GM15510 (cell line): Measurements from ENCODE around the gene IL23R.

Experiments
- POLR2A ChIP-seq: IDR thresholded peaks from 3 replicates; pipeline ENCODE4 v1.6.1; 2011; ENCODE audit warnings: borderline replicate concordance; ENCODE audit not compliant: insufficient read length; ENCODE audit errors: extremely low read depth

The IL23R gene

GRCh38 chr1:67285780-67286488 lies 119.7 kb downstream of the IL23R start:
- no peak for TF ChIP-seq POLR2A

- no peak for TF ChIP-seq POLR2A
These were observed 124.0 kb downstream of the IL23R start for GRCh38 chr1:67290236-67290635.

- no peak for TF ChIP-seq POLR2A
These were observed 128.8 kb downstream of the IL23R start for GRCh38 chr1:67294836-67295617.

- TF ChIP-seq POLR2A, result no peak
These were observed 132.5 kb downstream of the IL23R start for GRCh38 chr1:67298762-67299161.

- TF ChIP-seq POLR2A, result no peak
These were observed 133.0 kb downstream of the IL23R start for GRCh38 chr1:67299296-67299695.

GRCh38 chr1:67300561-67300960 lies 134.3 kb downstream of the IL23R start:
- TF ChIP-seq POLR2A, result no peak

GRCh38 chr1:67304023-67304422 lies 137.8 kb downstream of the IL23R start:
- TF ChIP-seq POLR2A, result no peak

- no peak for TF ChIP-seq POLR2A
These were observed 140.3 kb downstream of the IL23R start for GRCh38 chr1:67306547-67306946.

GRCh38 chr1:67307251-67308060 lies 141.2 kb downstream of the IL23R start, which contains the start of gene IL12RB2:
TSS of gene IL12RB2 (plus strand) at chr1:67307873. CDS start at chr1:67320369, 12,496 bp downstream.
- no peak for TF ChIP-seq POLR2A

- no peak for TF ChIP-seq POLR2A
These were observed 141.9 kb downstream of the IL23R start for GRCh38 chr1:67308136-67308535.
